Measurements from ENCODE around the gene CDH23. TPM values are rescaled to one million over a fixed set of nuclear protein-coding genes. Genes with fewer than 3 reads are reported as not detected.

CDH23 gene
- polyA plus RNA-seq, 1 donor from 2014 or later, result 6.6 TPM

DNA sequence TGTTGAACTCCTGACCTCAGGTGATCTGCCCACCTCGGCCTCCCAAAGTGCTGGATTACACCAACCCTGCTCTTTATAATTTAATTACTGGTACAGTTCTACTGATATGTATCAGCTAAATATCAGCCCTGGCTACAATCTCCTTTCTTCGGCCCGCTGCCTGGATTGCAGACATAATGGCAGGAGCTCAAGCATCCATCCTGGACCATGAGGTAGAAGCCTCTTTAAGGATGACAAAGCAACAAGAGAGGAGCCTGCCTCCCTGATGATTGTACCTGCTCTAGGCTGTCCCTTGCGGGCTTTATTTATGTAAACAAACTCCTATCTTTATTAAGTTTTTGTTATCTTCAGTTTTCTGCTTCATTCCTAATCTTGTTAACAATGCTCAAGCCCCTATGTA is 459.9 kb downstream of the CDH23 start:
- no peak overlapping the region for H3K4me3 ChIP-seq (ENCODE audit: low read length)
- no peaks in the 10 kb centered on the region for H3K36me3 ChIP-seq (ENCODE audit: insufficient read depth, low read length)
- no peak overlapping the region for H3K4me2 ChIP-seq (ENCODE audit: low read length)
- H3K9me2 ChIP-seq (ENCODE audit: insufficient read depth, low read length), result no peaks in the 10 kb centered on the region
- no peaks in the 10 kb centered on the region for H4K20me1 ChIP-seq (ENCODE audit: insufficient read depth)
- no peaks in the 10 kb centered on the region for H3K79me2 ChIP-seq (replicated peaks; ENCODE audit: insufficient read depth, low read length)
- H3K9ac ChIP-seq (ENCODE audit: low read length), result no peak overlapping the region
- H3F3A ChIP-seq (ENCODE audit: insufficient read depth, low read length, poor library complexity, severe bottlenecking), result no peaks in the 10 kb centered on the region
- no peaks in the 10 kb centered on the region for H3K9me3 ChIP-seq (ENCODE audit: low read length)
- no peak overlapping the region for H3K27ac ChIP-seq (ENCODE audit: low read length)
- H3K27me3 ChIP-seq (ENCODE audit: insufficient read depth, low read depth, low read length), result no peaks in the 10 kb centered on the region
- TF ChIP-seq TAF1 (IDR thresholded peaks at IDR 0.05; ENCODE audit: low read depth), result no peak
- TF ChIP-seq POLR2AphosphoS5 (IDR thresholded peaks at IDR 0.05), result no peak
- TF ChIP-seq EZH2 (IDR thresholded peaks at IDR 0.05; ENCODE audit: borderline replicate concordance, insufficient read depth, low read length, poor library complexity, severe bottlenecking), result no peak
- no peak for TF ChIP-seq EP300 (conservative IDR thresholded peaks at IDR 0.05; ENCODE audit: poor library complexity, severe bottlenecking)
- no peak for TF ChIP-seq MXI1 (conservative IDR thresholded peaks at IDR 0.05; ENCODE audit: poor library complexity, severe bottlenecking)
- TF ChIP-seq SMC3 (conservative IDR thresholded peaks at IDR 0.05; ENCODE audit: poor library complexity), result no peak
- no peak for TF ChIP-seq RAD21 (conservative IDR thresholded peaks at IDR 0.05)
- TF ChIP-seq, protein P1, sequence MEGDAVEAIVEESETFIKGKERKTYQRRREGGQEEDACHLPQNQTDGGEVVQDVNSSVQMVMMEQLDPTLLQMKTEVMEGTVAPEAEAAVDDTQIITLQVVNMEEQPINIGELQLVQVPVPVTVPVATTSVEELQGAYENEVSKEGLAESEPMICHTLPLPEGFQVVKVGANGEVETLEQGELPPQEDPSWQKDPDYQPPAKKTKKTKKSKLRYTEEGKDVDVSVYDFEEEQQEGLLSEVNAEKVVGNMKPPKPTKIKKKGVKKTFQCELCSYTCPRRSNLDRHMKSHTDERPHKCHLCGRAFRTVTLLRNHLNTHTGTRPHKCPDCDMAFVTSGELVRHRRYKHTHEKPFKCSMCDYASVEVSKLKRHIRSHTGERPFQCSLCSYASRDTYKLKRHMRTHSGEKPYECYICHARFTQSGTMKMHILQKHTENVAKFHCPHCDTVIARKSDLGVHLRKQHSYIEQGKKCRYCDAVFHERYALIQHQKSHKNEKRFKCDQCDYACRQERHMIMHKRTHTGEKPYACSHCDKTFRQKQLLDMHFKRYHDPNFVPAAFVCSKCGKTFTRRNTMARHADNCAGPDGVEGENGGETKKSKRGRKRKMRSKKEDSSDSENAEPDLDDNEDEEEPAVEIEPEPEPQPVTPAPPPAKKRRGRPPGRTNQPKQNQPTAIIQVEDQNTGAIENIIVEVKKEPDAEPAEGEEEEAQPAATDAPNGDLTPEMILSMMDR (IDR thresholded peaks at IDR 0.05; ENCODE audit: poor library complexity, severe bottlenecking), result no peak
- TF ChIP-seq, protein P2, sequence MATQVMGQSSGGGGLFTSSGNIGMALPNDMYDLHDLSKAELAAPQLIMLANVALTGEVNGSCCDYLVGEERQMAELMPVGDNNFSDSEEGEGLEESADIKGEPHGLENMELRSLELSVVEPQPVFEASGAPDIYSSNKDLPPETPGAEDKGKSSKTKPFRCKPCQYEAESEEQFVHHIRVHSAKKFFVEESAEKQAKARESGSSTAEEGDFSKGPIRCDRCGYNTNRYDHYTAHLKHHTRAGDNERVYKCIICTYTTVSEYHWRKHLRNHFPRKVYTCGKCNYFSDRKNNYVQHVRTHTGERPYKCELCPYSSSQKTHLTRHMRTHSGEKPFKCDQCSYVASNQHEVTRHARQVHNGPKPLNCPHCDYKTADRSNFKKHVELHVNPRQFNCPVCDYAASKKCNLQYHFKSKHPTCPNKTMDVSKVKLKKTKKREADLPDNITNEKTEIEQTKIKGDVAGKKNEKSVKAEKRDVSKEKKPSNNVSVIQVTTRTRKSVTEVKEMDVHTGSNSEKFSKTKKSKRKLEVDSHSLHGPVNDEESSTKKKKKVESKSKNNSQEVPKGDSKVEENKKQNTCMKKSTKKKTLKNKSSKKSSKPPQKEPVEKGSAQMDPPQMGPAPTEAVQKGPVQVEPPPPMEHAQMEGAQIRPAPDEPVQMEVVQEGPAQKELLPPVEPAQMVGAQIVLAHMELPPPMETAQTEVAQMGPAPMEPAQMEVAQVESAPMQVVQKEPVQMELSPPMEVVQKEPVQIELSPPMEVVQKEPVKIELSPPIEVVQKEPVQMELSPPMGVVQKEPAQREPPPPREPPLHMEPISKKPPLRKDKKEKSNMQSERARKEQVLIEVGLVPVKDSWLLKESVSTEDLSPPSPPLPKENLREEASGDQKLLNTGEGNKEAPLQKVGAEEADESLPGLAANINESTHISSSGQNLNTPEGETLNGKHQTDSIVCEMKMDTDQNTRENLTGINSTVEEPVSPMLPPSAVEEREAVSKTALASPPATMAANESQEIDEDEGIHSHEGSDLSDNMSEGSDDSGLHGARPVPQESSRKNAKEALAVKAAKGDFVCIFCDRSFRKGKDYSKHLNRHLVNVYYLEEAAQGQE (IDR thresholded peaks at IDR 0.05; ENCODE audit: borderline replicate concordance), result no peak
- H2AFZ ChIP-seq (ENCODE audit: low read depth, low read length), result no peak overlapping the region

DNA sequence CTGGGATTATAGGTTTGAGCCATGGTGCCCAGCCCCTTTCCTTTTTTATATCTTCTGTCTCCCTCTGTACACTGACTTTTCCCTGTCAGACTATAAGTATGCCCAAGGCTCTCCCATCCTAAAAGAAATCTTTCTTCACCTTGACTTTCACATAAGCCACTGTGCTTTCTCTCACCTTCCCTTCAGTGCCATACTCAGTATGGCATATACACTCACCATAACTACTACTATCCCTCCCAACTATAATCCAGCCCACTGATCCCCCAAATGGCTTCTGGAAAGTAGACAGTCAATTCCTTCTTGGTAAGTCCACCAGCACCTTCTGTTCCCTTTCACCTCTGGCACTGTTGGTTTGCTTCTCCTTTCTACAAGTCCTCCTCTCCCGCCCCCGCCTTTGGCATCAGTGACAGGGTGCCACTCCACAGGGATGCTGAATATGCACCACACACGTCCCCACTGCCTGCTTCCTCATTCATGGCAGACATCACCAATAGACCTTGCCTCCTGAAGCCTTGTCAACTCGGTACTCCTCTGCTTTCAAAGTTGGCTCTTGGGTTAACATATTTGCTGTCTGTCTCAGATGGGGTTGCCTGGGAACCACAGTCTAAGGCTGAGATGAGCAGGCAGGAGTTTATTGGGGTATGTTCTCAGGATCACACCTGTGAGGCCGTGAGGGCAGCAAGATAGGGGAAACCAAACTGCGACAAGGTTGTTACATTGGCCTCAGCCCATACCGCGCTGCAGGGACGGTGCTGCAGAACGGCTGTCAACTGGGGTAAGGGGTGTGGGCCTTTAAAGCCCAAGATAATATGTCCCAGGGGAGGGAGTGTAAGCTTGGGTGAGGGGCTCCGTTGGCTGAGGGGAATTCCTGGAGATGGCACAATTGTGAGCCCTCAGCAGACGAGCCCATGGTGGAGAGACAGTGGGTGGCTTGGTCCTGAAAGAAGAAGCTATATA is 461.5 kb downstream of the CDH23 start:
- Histone ChIP-seq H3K9me2 (ENCODE audit: insufficient read depth, low read length) (no peaks in the 10 kb centered on the region), H4K20me1 (ENCODE audit: insufficient read depth) (no peaks in the 10 kb centered on the region), H2AFZ (ENCODE audit: low read depth, low read length) (no peak overlapping the region), H3K27ac (ENCODE audit: low read length) (no peak overlapping the region), H3K4me2 (ENCODE audit: low read length) (no peak overlapping the region), H3K9me3 (ENCODE audit: low read length) (no peaks in the 10 kb centered on the region), H3K27me3 (ENCODE audit: insufficient read depth, low read depth, low read length) (no peaks in the 10 kb centered on the region), H3K9ac (ENCODE audit: low read length) (no peak overlapping the region), H3K79me2 (replicated peaks; ENCODE audit: insufficient read depth, low read length) (no peaks in the 10 kb centered on the region), H3F3A (ENCODE audit: insufficient read depth, low read length, poor library complexity, severe bottlenecking) (no peaks in the 10 kb centered on the region), H3K4me3 (ENCODE audit: low read length) (no peak overlapping the region), H3K36me3 (ENCODE audit: insufficient read depth, low read length) (no peaks in the 10 kb centered on the region)
- TF ChIP-seq TAF1 (IDR thresholded peaks at IDR 0.05; ENCODE audit: low read depth) (no peak), EP300 (conservative IDR thresholded peaks at IDR 0.05; ENCODE audit: poor library complexity, severe bottlenecking) (no peak), MXI1 (conservative IDR thresholded peaks at IDR 0.05; ENCODE audit: poor library complexity, severe bottlenecking) (no peak), SMC3 (conservative IDR thresholded peaks at IDR 0.05; ENCODE audit: poor library complexity) (no peak), RAD21 (conservative IDR thresholded peaks at IDR 0.05) (no peak)
- TF ChIP-seq, protein P2 (IDR thresholded peaks at IDR 0.05; ENCODE audit: borderline replicate concordance), result no peak

Measured in neural cell (in vitro differentiated cells).